Stimulated activated naive CD8-positive, alpha-beta T cell treated with anti-CD3 and anti-CD28 coated beads, Interleukin-15, amount 100 ng/mL, for 72 hours (primary cell): ENCODE results near the gene DCBLD2.

Experiments
- ATAC-seq: fragments of 150-1000 bp; cut with Tn5 transposase; 2 replicates; pipeline ENCODE4 v1.10.0; 2021; ENCODE audit warnings: mild to moderate bottlenecking, moderate library complexity
- DNase-seq, 2 donors: peaks; one replicate each; pipeline ENCODE4 v3.0.0; 2021 to 2022
- H3K27ac Mint-ChIP-seq, 2 donors: one replicate each; pipeline ENCODE4 v1.8.0; 2022; ENCODE audit warnings: mild to moderate bottlenecking in 2 of 2, mixed read lengths in 2 of 2, moderate library complexity in 2 of 2
- H3K27me3 Mint-ChIP-seq: one replicate; pipeline ENCODE4 v1.8.0; 2022; ENCODE audit warnings: mixed read lengths
- H3K4me1 Mint-ChIP-seq: one replicate; pipeline ENCODE4 v1.8.0; 2022; ENCODE audit warnings: mild to moderate bottlenecking, mixed read lengths
- H3K4me3 Mint-ChIP-seq, 2 donors: one replicate each; pipeline ENCODE4 v1.8.0; 2022; ENCODE audit warnings: mild to moderate bottlenecking in 2 of 2, mixed read lengths in 2 of 2, moderate library complexity in 1 of 2
- H3K9me3 Mint-ChIP-seq, 2 donors: one replicate each; pipeline ENCODE4 v1.8.0; 2022; ENCODE audit warnings: mixed read lengths in 2 of 2

The DCBLD2 gene

GRCh38 chr3:98796334-98796733 lies 105.2 kb downstream of the DCBLD2 start:
- no peaks in the 10 kb centered on the region for H3K27me3 Mint-ChIP-seq
- no peaks in the 10 kb centered on the region for H3K4me1 Mint-ChIP-seq
- H3K9me3 Mint-ChIP-seq, result no peaks in the 10 kb centered on the region
- no peak overlapping the region for H3K4me3 Mint-ChIP-seq
- ATAC-seq, result no peak
- H3K27ac Mint-ChIP-seq, result peak overlapping the region in 1 of 2 donors; percentile 2
- DNase-seq, result no peak

DNA sequence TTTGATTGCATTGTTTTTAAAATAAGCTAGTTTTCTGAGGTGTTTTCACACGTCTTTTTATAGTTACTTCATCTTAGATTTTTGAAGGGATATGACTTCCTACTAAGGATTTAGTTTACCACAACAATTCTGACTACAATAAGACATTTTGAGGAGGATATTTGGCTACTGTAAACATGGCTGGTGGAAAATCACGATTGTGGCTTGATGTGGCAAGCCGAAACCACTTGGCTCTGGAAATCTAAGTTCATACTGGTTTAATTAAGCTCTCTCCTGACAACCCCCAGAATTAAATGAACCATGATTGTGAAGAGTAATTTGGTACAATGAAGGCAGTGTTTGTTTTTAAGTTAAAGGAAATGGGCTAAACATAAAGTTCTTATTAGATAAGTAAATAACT lies 107.5 kb downstream of the DCBLD2 start:
- no peaks in the 10 kb centered on the region for H3K4me1 Mint-ChIP-seq
- H3K27ac Mint-ChIP-seq, result no peak overlapping the region
- H3K9me3 Mint-ChIP-seq, result no peaks in the 10 kb centered on the region
- peaks cover 9% of the 10 kb centered on the region for H3K27me3 Mint-ChIP-seq
- H3K4me3 Mint-ChIP-seq, result no peak overlapping the region
- no peak for DNase-seq
- no peak for ATAC-seq

- Mint-ChIP-seq H3K4me1 (peaks cover 2% of the 10 kb centered on the region), H3K9me3 (no peaks in the 10 kb centered on the region), H3K4me3 (no peak overlapping the region), H3K27ac (no peak overlapping the region), H3K27me3 (peaks cover 9% of the 10 kb centered on the region)
- ATAC-seq (no peak), DNase-seq (no peak)
These were observed 109.9 kb downstream of the DCBLD2 start for GRCh38 chr3:98791341-98792325.

- no peaks in the 10 kb centered on the region for H3K9me3 Mint-ChIP-seq
- peaks cover 9% of the 10 kb centered on the region for H3K27me3 Mint-ChIP-seq
- H3K27ac Mint-ChIP-seq, result no peak overlapping the region
- DNase-seq (no peak), ATAC-seq (no peak)
- peaks cover 8% of the 10 kb centered on the region for H3K4me1 Mint-ChIP-seq
- no peak overlapping the region for H3K4me3 Mint-ChIP-seq
These were observed 112.8 kb downstream of the DCBLD2 start for GRCh38 chr3:98788651-98789050.

GRCh38 chr3:98787181-98787580 lies 114.3 kb downstream of the DCBLD2 start:
- Mint-ChIP-seq H3K4me3 (no peak overlapping the region), H3K27ac (no peak overlapping the region), H3K9me3 (no peaks in the 10 kb centered on the region), H3K27me3 (peaks cover 9% of the 10 kb centered on the region), H3K4me1 (peaks cover 8% of the 10 kb centered on the region)
- ATAC-seq (no peak), DNase-seq (no peak)

DNA sequence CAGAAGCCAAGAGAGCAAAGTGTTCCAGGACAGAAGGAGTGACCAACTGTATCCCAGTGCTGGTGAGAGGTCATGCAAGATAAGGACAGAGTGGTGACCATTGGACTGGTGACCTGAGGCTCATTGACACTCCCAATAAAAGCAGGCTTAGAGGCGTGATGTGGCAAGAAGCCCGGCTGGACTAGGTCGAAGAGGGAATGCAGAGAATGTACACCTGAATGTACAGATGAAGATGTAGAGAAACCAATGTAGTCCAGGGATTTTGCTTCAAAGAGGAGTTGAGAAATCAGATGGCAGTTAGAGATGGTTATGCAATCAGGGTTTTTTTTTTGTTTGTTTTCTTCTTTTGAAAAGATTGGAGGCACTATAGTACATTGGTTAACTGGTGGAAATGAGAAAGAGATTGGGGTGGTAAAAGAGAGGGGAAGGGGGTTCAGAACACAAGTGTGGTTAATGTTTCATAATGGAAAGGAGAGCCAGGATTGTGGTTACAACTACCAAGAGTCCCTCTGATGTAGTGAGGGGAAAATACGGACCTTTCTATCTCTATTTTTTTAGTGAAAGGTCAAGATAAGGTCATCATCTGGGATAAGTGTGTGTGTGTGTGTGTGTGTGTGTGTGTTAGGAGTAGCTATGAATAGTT lies 115.0 kb downstream of the DCBLD2 start:
- Mint-ChIP-seq H3K9me3 (no peaks in the 10 kb centered on the region), H3K27ac (peak overlapping the region in 1 of 2 donors; percentile 84), H3K4me3 (no peak overlapping the region), H3K4me1 (peaks cover 8% of the 10 kb centered on the region), H3K27me3 (peaks cover 9% of the 10 kb centered on the region)
- DNase-seq (no peak), ATAC-seq (peak; percentile 87)

- H3K9me3 Mint-ChIP-seq, result no peaks in the 10 kb centered on the region
- H3K4me3 Mint-ChIP-seq, result no peak overlapping the region
- no peak for DNase-seq
- H3K27me3 Mint-ChIP-seq, result peaks cover 6% of the 10 kb centered on the region
- H3K27ac Mint-ChIP-seq, result peak overlapping the region in 1 of 2 donors; percentile 16
- ATAC-seq, result peak; percentile 66
- peaks cover 8% of the 10 kb centered on the region for H3K4me1 Mint-ChIP-seq
These were observed 116.6 kb downstream of the DCBLD2 start for GRCh38 chr3:98784666-98785600.

DNA sequence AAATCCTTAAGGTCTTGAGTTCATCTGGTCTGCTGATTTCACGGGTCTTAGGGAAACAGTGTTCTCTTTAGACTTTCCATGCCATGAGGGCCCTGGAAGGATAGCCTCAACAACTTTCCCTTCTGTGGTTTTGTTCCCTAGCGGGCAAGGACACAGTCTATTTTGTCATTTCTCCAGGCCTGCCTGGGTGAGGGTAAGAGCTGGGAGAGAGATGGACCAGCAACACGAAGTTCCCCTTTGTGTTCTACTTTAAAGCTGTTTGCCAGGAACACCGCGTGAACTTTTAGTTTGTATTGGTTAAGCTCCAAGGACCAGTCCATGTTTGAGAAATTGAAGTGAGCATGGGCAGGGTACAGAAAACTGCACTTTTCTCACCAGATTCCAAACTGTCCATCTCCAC lies 117.5 kb downstream of the DCBLD2 start:
- Mint-ChIP-seq H3K9me3 (no peaks in the 10 kb centered on the region), H3K4me1 (peaks cover 12% of the 10 kb centered on the region), H3K27me3 (peaks cover under 1% of the 10 kb centered on the region), H3K4me3 (no peak overlapping the region), H3K27ac (no peak overlapping the region)
- DNase-seq (no peak), ATAC-seq (no peak)

DNA sequence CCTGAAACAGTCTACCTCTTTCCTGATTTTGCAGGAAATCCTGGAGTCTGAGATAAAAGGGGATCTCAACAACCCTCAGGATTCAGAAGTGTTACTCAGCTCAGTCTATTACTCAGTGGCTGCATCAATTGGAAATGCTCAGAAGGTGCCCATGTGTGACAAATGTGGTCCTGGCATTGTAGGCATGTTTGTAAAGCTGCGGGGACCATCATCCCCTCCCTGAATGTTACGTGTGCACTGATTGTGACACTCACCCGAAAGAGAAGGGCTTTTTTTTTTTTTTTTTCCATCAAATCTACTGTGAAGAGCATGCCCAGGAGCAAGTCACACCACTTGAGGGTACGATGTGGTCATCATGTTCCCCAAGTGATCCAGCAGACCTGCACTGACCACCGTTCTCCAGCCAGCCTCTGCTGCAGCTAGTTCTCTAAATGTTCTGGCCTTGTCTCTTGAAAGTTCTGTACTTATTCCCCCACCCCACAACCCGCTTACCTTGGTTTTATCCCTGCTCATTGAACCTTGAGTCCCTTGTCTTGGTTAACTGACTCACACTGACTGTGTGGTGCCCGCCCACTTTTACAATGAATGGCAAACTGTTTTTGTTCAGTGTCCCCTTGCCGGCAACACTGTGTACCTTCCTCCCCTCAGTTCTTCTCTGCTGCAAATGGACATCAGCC lies 118.5 kb downstream of the DCBLD2 start:
- no peak overlapping the region for H3K4me3 Mint-ChIP-seq
- H3K27ac Mint-ChIP-seq, result no peak overlapping the region
- ATAC-seq, result no peak
- H3K4me1 Mint-ChIP-seq, result peaks cover 23% of the 10 kb centered on the region
- H3K9me3 Mint-ChIP-seq, result no peaks in the 10 kb centered on the region
- peaks cover 12% of the 10 kb centered on the region for H3K27me3 Mint-ChIP-seq
- DNase-seq, result no peak

DNA sequence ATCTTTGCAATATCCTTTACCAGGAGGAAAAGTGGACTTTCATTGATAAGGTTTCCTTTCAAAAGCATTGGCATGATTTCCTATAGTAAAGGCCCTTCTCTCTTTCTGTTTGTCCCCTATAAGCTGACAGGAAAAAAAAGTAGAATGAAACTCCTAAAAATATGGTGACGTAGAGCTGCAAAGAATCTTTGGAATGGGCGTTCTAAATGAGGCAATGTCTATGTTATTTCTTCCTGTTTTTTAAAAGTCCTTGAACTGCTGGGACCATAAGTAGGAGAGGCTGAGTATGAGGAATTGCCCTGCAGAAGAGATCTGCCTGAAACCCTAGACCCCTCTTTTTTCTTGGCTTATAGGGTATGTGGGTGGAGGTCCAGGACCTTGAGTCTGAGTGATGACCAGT lies 121.2 kb downstream of the DCBLD2 start:
- DNase-seq, result no peak
- no peak for ATAC-seq
- no peaks in the 10 kb centered on the region for H3K9me3 Mint-ChIP-seq
- no peak overlapping the region for H3K27ac Mint-ChIP-seq
- H3K27me3 Mint-ChIP-seq, result peaks cover 30% of the 10 kb centered on the region
- peaks cover 18% of the 10 kb centered on the region for H3K4me1 Mint-ChIP-seq
- no peak overlapping the region for H3K4me3 Mint-ChIP-seq

- ATAC-seq (no peak), DNase-seq (no peak)
- H3K27ac Mint-ChIP-seq, result no peak overlapping the region
These were observed 121.8 kb downstream of the DCBLD2 start for GRCh38 chr3:98779541-98780335.

DNA sequence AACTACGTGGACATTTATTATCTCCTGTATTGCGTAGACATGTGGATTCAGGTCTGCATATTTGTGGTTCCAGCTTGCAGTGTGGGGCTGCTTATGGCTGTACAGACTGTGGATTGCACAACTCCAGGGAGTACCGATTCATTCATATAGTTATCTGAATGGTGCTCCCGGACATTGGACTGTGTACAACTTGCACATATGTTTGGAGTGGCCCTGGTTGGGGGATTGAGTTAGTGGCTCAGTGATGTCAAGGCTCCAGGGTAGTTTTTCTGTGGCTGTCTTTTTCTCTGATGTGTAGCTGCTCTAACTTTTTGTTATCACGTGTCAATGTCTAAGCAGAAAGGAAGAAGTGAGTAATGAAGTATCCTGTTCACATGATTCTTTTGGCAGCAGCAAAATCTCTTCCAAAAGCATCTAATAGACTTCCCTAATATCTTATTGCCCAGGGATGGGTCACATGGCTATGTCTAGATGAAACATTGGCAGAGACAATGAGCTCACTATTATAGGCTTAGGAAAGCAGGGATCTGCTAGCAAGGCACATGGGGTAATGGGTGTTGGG lies 122.6 kb downstream of the DCBLD2 start:
- peak; percentile 72 for ATAC-seq

More at GRCh38 chr3:98779541-98780335, 121.8 kb downstream of the DCBLD2 start:
- H3K4me3 Mint-ChIP-seq, result no peak overlapping the region
- H3K27me3 Mint-ChIP-seq, result peaks cover 33% of the 10 kb centered on the region
- no peaks in the 10 kb centered on the region for H3K9me3 Mint-ChIP-seq
- peaks cover 18% of the 10 kb centered on the region for H3K4me1 Mint-ChIP-seq

GRCh38 chr3:98778383-98778782 lies 123.1 kb downstream of the DCBLD2 start:
- peak in 1 of 2 donors; percentile 22 for DNase-seq
- peak; percentile 77 for ATAC-seq
- Mint-ChIP-seq H3K27me3 (peaks cover 42% of the 10 kb centered on the region), H3K4me3 (no peak overlapping the region), H3K9me3 (no peaks in the 10 kb centered on the region), H3K27ac (no peak overlapping the region), H3K4me1 (peaks cover 18% of the 10 kb centered on the region)

More for the DNA sequence above, 122.6 kb downstream of the DCBLD2 start:
- peaks cover 18% of the 10 kb centered on the region for H3K4me1 Mint-ChIP-seq
- H3K4me3 Mint-ChIP-seq, result no peak overlapping the region
- peaks cover 41% of the 10 kb centered on the region for H3K27me3 Mint-ChIP-seq
- H3K27ac Mint-ChIP-seq, result no peak overlapping the region
- DNase-seq, result no peak
- no peaks in the 10 kb centered on the region for H3K9me3 Mint-ChIP-seq

DNA sequence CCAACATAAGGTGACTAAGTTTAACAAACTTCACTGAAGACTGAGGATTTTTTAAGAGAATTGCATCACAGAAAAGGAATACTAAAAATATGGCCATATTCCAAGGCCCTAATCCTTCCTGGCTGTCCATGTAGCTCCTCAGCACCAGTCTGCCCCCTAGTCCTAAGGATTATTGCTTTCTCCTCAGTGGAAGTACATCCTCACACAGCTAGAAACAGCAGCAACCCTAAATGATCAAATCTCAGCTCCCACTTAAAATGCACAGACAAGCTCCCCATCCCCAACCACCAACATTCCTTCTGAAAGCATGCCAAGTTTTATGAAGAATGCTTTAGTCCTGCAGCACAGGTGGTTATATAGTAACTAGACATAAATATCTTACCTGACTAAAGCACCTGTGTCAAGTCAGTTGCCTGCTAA lies 123.7 kb downstream of the DCBLD2 start:
- Mint-ChIP-seq H3K4me1 (peaks cover 18% of the 10 kb centered on the region), H3K27me3 (peaks cover 42% of the 10 kb centered on the region), H3K27ac (no peak overlapping the region), H3K9me3 (no peaks in the 10 kb centered on the region), H3K4me3 (no peak overlapping the region)
- DNase-seq (no peak), ATAC-seq (no peak)
